Measurements from ENCODE around the gene PWWP2B.

PWWP2B gene

GRCh38 chr10:132401401-132402118, 4.6 kb downstream of the PWWP2B start:
- TF ChIP-seq CTCF (conservative IDR thresholded peaks at IDR 0.05; ENCODE audit: control insufficient read depth, insufficient read depth, low read depth, low read length), result no peak
- no peak overlapping the region for H3K4me3 ChIP-seq (ENCODE audit: control insufficient read depth, low read depth, low read length)
- DNase-seq (ENCODE audit: low read depth), result no peak

DNA sequence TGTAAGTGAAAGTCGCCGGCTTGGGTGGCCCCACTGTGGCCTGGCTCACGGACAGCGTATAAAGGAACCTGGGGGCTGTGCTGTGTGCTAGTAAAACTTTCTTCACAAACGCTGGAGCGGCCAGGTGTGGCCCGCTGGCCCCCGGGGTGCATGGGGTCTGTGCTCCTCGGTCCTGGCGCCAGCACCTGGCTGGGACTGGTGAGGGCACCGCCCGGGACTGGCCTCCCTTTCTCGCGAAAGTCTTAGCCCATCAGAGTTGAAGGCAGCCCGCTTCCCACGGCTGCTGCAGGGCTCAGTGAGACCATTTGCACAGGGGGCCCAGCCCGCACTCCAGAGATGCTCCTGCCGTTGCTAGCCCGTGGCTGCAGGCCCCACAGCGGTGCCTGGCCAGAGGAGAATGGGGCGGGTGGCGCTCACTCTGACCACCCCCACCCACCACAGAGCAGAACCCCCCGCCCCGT, 5.8 kb downstream of the PWWP2B start:
- H3K4me3 ChIP-seq (ENCODE audit: control insufficient read depth, low read depth, low read length), result no peak overlapping the region
- DNase-seq (ENCODE audit: low read depth), result no peak
- no peak for TF ChIP-seq CTCF (conservative IDR thresholded peaks at IDR 0.05; ENCODE audit: control insufficient read depth, insufficient read depth, low read depth, low read length)

GRCh38 chr10:132403511-132404168, 6.6 kb downstream of the PWWP2B start:
- DNase-seq (ENCODE audit: low read depth), result no peak
- no peak for TF ChIP-seq CTCF (conservative IDR thresholded peaks at IDR 0.05; ENCODE audit: control insufficient read depth, insufficient read depth, low read depth, low read length)

GRCh38 chr10:132404169-132404880, 7.3 kb downstream of the PWWP2B start:
- no peak for DNase-seq (ENCODE audit: low read depth)
- TF ChIP-seq CTCF (conservative IDR thresholded peaks at IDR 0.05; ENCODE audit: control insufficient read depth, insufficient read depth, low read depth, low read length), result no peak
- H3K4me3 ChIP-seq (ENCODE audit: control insufficient read depth, low read depth, low read length), result no peak overlapping the region

More at GRCh38 chr10:132403511-132404168, 6.6 kb downstream of the PWWP2B start:
- no peak overlapping the region for H3K4me3 ChIP-seq (ENCODE audit: control insufficient read depth, low read depth, low read length)

- no peak for DNase-seq (ENCODE audit: low read depth)
- no peak for TF ChIP-seq CTCF (conservative IDR thresholded peaks at IDR 0.05; ENCODE audit: control insufficient read depth, insufficient read depth, low read depth, low read length)
- no peak overlapping the region for H3K4me3 ChIP-seq (ENCODE audit: control insufficient read depth, low read depth, low read length)
Measured at GRCh38 chr10:132404911-132405462, 8.0 kb downstream of the PWWP2B start.

- no peak for DNase-seq (ENCODE audit: low read depth)
- no peak for TF ChIP-seq CTCF (conservative IDR thresholded peaks at IDR 0.05; ENCODE audit: control insufficient read depth, insufficient read depth, low read depth, low read length)
- no peak overlapping the region for H3K4me3 ChIP-seq (ENCODE audit: control insufficient read depth, low read depth, low read length)
Measured at GRCh38 chr10:132405463-132405991, 8.5 kb downstream of the PWWP2B start.

Data from fibroblast of mammary gland (primary cell).